ENCODE data around the gene CCDC9B.

Gene CCDC9B

GRCh38 chr15:40282147-40282868 lies 58.4 kb downstream of the CCDC9B start:
- TF ChIP-seq, protein P1, sequence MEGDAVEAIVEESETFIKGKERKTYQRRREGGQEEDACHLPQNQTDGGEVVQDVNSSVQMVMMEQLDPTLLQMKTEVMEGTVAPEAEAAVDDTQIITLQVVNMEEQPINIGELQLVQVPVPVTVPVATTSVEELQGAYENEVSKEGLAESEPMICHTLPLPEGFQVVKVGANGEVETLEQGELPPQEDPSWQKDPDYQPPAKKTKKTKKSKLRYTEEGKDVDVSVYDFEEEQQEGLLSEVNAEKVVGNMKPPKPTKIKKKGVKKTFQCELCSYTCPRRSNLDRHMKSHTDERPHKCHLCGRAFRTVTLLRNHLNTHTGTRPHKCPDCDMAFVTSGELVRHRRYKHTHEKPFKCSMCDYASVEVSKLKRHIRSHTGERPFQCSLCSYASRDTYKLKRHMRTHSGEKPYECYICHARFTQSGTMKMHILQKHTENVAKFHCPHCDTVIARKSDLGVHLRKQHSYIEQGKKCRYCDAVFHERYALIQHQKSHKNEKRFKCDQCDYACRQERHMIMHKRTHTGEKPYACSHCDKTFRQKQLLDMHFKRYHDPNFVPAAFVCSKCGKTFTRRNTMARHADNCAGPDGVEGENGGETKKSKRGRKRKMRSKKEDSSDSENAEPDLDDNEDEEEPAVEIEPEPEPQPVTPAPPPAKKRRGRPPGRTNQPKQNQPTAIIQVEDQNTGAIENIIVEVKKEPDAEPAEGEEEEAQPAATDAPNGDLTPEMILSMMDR (conservative IDR thresholded peaks at IDR 0.05): peak; percentile 79
- peak overlapping the region; percentile 82 for H3K27ac ChIP-seq

- H3K27ac ChIP-seq: peak overlapping the region; percentile 82
- TF ChIP-seq, protein P1 (conservative IDR thresholded peaks at IDR 0.05): no peak
Observed at GRCh38 chr15:40281801-40282146, 59.0 kb downstream of the CCDC9B start.
